Mucosa of descending colon (tissue), 3 donors: ENCODE data around the gene SEC62. TPM values are rescaled to one million over a fixed set of nuclear protein-coding genes. Genes with fewer than 3 reads are reported as not detected.
A peak's percentile ranks its signal among the peaks of the same experiment; 100 is the strongest.

Source experiments
- ATAC-seq: fragments of 200-7000 bp; cut with Tn5 transposase; one replicate; pipeline ENCODE4 v1.9.1; 2020; ENCODE audit warnings: mild to moderate bottlenecking, moderate library complexity
- DNase-seq, 3 donors: peaks; one replicate each; pipeline ENCODE4 v3.0.0-alpha.2; 2020
- H3K36me3 ChIP-seq: fragments of 200-600 bp; one replicate; pipeline ENCODE4 v1.8.0; 2021; ENCODE audit warnings: low read depth, mild to moderate bottlenecking
- H3K4me1 ChIP-seq: fragments of 200-600 bp; one replicate; pipeline ENCODE4 v1.8.0; 2021; ENCODE audit warnings: low read depth, mild to moderate bottlenecking
- H3K4me3 ChIP-seq: fragments of 200-600 bp; one replicate; pipeline ENCODE4 v1.8.0; 2021; ENCODE audit warnings: mild to moderate bottlenecking
- H3K9me3 ChIP-seq: fragments of 200-600 bp; one replicate; pipeline ENCODE4 v1.8.0; 2021; ENCODE audit warnings: mild to moderate bottlenecking
- intact Hi-C, 2 donors: fragments of 100-400 bp; cut with DNase I in 1 of 2; cut with micrococcal nuclease in 1 of 2; formaldehyde crosslinking; loops; one replicate each; pipeline versions ENCODE4 v1.11.0 to v1.11.1; 2022; cut with DNase I, micrococcal nuclease
- total RNA-seq, 3 donors: library from RNA; stranded (reverse); fragmentation: NEBNext Ultra II Directional in 2 of 3; extraction: Animal tissue kit (Norgen Biotek cat#: 25700) in 2 of 3; gene quantifications; one replicate each; pipeline versions ENCODE4 v1.2.1 to v1.2.4, GENCODE V29; 2021 to 2023
- TF ChIP-seq, protein P1 (sequence below): fragments of 200-600 bp; IDR thresholded peaks from one replicate; pipeline ENCODE4 v1.8.0; 2022; ENCODE audit warnings: antibody characterized with exemption, mild to moderate bottlenecking
- donor health status: DM: no; HTN: no; CAD: no; lungs with moderate emphysema.
- donor health status: DM: no; HTN: no; CAD: no.
- donor health status: DM: no; HTN: yes; CAD: no.

SEC62 gene
- total RNA-seq, 3 donors from 2014 or later, result 83.2 to 166 (median 85.9) TPM

GRCh38 chr3:170038434-170039110 is 72.0 kb downstream of the SEC62 start:
- H3K36me3 ChIP-seq, result no peaks in the 10 kb centered on the region
- TF ChIP-seq, protein P1, sequence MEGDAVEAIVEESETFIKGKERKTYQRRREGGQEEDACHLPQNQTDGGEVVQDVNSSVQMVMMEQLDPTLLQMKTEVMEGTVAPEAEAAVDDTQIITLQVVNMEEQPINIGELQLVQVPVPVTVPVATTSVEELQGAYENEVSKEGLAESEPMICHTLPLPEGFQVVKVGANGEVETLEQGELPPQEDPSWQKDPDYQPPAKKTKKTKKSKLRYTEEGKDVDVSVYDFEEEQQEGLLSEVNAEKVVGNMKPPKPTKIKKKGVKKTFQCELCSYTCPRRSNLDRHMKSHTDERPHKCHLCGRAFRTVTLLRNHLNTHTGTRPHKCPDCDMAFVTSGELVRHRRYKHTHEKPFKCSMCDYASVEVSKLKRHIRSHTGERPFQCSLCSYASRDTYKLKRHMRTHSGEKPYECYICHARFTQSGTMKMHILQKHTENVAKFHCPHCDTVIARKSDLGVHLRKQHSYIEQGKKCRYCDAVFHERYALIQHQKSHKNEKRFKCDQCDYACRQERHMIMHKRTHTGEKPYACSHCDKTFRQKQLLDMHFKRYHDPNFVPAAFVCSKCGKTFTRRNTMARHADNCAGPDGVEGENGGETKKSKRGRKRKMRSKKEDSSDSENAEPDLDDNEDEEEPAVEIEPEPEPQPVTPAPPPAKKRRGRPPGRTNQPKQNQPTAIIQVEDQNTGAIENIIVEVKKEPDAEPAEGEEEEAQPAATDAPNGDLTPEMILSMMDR, result no peak
- peak overlapping the region; percentile 50 for H3K4me3 ChIP-seq
- ATAC-seq (peak; percentile 46), DNase-seq (peak; percentile 63 to 77 (median 77))
- H3K4me1 ChIP-seq, result peaks cover 17% of the 10 kb centered on the region
- intact Hi-C loops, result no loop called here
- H3K9me3 ChIP-seq, result no peaks in the 10 kb centered on the region

- H3K9me3 ChIP-seq, result no peaks in the 10 kb centered on the region
- no peak overlapping the region for H3K4me3 ChIP-seq
- TF ChIP-seq, protein P1, result no peak
- intact Hi-C loops, result no loop called here
- no peak for ATAC-seq
- H3K4me1 ChIP-seq, result peaks cover 26% of the 10 kb centered on the region
- H3K36me3 ChIP-seq, result peaks cover 3% of the 10 kb centered on the region
- no peak for DNase-seq
Observed at GRCh38 chr3:170040418-170040817, 73.8 kb downstream of the SEC62 start.

- peaks cover 43% of the 10 kb centered on the region for H3K4me1 ChIP-seq
- no peak overlapping the region for H3K4me3 ChIP-seq
- DNase-seq (no peak), ATAC-seq (no peak)
- H3K9me3 ChIP-seq, result no peaks in the 10 kb centered on the region
- TF ChIP-seq, protein P1, result no peak
- H3K36me3 ChIP-seq, result peaks cover 3% of the 10 kb centered on the region
- intact Hi-C loops, result no loop called here
Observed at GRCh38 chr3:170043506-170043905, 76.9 kb downstream of the SEC62 start.

GRCh38 chr3:170044271-170044670 is 77.7 kb downstream of the SEC62 start:
- intact Hi-C loops, result no loop called here
- TF ChIP-seq, protein P1, result no peak
- H3K4me3 ChIP-seq, result no peak overlapping the region
- H3K4me1 ChIP-seq, result peaks cover 49% of the 10 kb centered on the region
- ATAC-seq (no peak), DNase-seq (no peak)
- peaks cover 3% of the 10 kb centered on the region for H3K36me3 ChIP-seq
- H3K9me3 ChIP-seq, result no peaks in the 10 kb centered on the region

DNA sequence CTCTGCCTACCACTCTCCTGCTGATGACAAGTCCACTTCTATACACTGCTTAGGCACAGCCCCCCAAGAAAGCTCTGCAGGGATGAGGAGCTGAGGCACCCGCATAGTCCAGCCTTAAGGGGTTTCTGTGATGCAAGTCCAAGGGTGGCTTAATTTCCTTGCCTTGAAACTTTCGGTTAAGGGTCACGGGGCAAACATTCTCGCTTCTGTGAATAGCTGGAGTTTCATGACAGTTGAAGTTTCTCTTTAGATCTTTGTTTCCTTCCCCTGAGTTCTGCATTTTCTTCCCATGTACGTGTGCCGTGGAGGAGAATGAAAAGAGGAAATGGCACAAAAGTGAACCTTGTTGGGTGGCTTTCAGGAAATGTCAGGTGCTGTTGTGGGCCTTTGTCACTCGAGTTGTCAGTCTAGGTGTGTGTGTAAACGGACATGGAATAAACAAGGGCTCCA is 78.2 kb downstream of the SEC62 start:
- intact Hi-C loops, result no loop called here
- H3K4me1 ChIP-seq, result peaks cover 55% of the 10 kb centered on the region
- DNase-seq (peak in 1 of 3 donors; percentile 55), ATAC-seq (peak; percentile 32)
- TF ChIP-seq, protein P1, result no peak
- no peak overlapping the region for H3K4me3 ChIP-seq
- H3K9me3 ChIP-seq, result no peaks in the 10 kb centered on the region
- H3K36me3 ChIP-seq, result peaks cover 3% of the 10 kb centered on the region
